Measurements from ENCODE around the gene CFL2.
"Not testable (repeated sequence)": the region's sequence is repeated elsewhere in the genome, so short reads cannot be mapped to it uniquely, and the experiment has no call there.

Gene CFL2

GRCh38 chr14:34710006-34710405 is 4.4 kb downstream of the CFL2 start:
- Histone ChIP-seq H4K8ac (ENCODE audit: low read depth, low read length) (no peak overlapping the region), H2AK5ac (ENCODE audit: low read length) (no peak overlapping the region), H3K56ac (ENCODE audit: low read length) (no peak overlapping the region), H3K4me2 (ENCODE audit: low read length) (no peak overlapping the region), H3K79me2 (ENCODE audit: control insufficient read depth, insufficient read depth, low read length) (peaks cover 2% of the 10 kb centered on the region), H4K5ac (ENCODE audit: low read length) (no peak overlapping the region), H3K4me1 (ENCODE audit: control insufficient read depth, low read depth, low read length) (no peaks in the 10 kb centered on the region), H3K36me3 (ENCODE audit: control insufficient read depth, insufficient read depth, low read length) (no peaks in the 10 kb centered on the region), H3K27me3 (ENCODE audit: insufficient read depth, low read length, poor library complexity) (no peaks in the 10 kb centered on the region), H3K4ac (ENCODE audit: low read depth, low read length) (no peak overlapping the region), H3K4me3 (ENCODE audit: low read length) (no peak overlapping the region), H3K23ac (ENCODE audit: low read length) (no peak overlapping the region), H3K79me1 (ENCODE audit: low read length) (peaks cover 5% of the 10 kb centered on the region), H2BK5ac (ENCODE audit: low read length) (no peak overlapping the region), H3K9ac (ENCODE audit: low read length) (no peak overlapping the region), H3K18ac (ENCODE audit: low read length) (no peak overlapping the region), H3K27ac (ENCODE audit: low read depth, low read length) (no peak overlapping the region), H2BK120ac (ENCODE audit: low read depth, low read length) (no peak overlapping the region), H2BK15ac (replicated peaks; ENCODE audit: low read depth) (no peak overlapping the region)
- no peak for DNase-seq
- no CpG with 5 or more reads among the region's 1 CpG for WGBS (ENCODE audit: extremely low coverage, insufficient coverage, low lambda C conversion rate)

DNA sequence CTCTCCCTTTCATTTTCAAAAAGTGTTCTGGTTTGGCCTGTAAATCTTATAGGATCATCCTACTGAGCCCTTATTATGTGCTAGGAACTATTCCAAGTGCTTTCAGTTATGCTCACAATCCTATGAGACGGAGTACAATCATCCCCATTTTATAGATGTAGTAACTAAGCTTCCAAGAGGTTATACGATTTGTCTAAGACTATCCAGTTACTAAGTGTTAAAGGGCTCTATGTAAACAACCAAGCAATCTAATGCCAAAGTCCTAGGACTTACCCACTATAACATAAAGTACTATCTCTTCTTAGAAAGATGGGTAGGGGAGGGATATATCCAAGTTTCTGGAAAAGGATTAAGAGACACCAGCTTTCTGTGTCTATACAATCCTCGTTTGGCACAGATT is 6.7 kb downstream of the CFL2 start:
- no peaks in the 10 kb centered on the region for H3K27me3 ChIP-seq (ENCODE audit: insufficient read depth, low read length, poor library complexity)
- H2BK15ac ChIP-seq (replicated peaks; ENCODE audit: low read depth): no peak overlapping the region
- no peak overlapping the region for H3K23ac ChIP-seq (ENCODE audit: low read length)
- no peak overlapping the region for H2BK120ac ChIP-seq (ENCODE audit: low read depth, low read length)
- no peak overlapping the region for H3K56ac ChIP-seq (ENCODE audit: low read length)
- no peak overlapping the region for H3K9ac ChIP-seq (ENCODE audit: low read length)
- no peak overlapping the region for H2AK5ac ChIP-seq (ENCODE audit: low read length)
- no peak overlapping the region for H3K27ac ChIP-seq (ENCODE audit: low read depth, low read length)
- H3K4me1 ChIP-seq (ENCODE audit: control insufficient read depth, low read depth, low read length): no peaks in the 10 kb centered on the region
- peaks cover 5% of the 10 kb centered on the region for H3K79me1 ChIP-seq (ENCODE audit: low read length)
- DNase-seq: no peak
- H3K4me3 ChIP-seq (ENCODE audit: low read length): no peak overlapping the region
- H3K18ac ChIP-seq (ENCODE audit: low read length): no peak overlapping the region
- WGBS (ENCODE audit: extremely low coverage, insufficient coverage, low lambda C conversion rate): no CpG with 5 or more reads among the region's 3 CpGs
- no peak overlapping the region for H4K5ac ChIP-seq (ENCODE audit: low read length)
- H3K4ac ChIP-seq (ENCODE audit: low read depth, low read length): no peak overlapping the region
- no peaks in the 10 kb centered on the region for H3K36me3 ChIP-seq (ENCODE audit: control insufficient read depth, insufficient read depth, low read length)
- H4K8ac ChIP-seq (ENCODE audit: low read depth, low read length): no peak overlapping the region
- H2BK5ac ChIP-seq (ENCODE audit: low read length): no peak overlapping the region
- no peak overlapping the region for H3K4me2 ChIP-seq (ENCODE audit: low read length)
- no peaks in the 10 kb centered on the region for H3K79me2 ChIP-seq (ENCODE audit: control insufficient read depth, insufficient read depth, low read length)

- Histone ChIP-seq H3K27ac (ENCODE audit: low read depth, low read length) (no peak overlapping the region), H3K27me3 (ENCODE audit: insufficient read depth, low read length, poor library complexity) (no peaks in the 10 kb centered on the region), H2AK5ac (ENCODE audit: low read length) (no peak overlapping the region), H3K36me3 (ENCODE audit: control insufficient read depth, insufficient read depth, low read length) (no peaks in the 10 kb centered on the region), H2BK120ac (ENCODE audit: low read depth, low read length) (no peak overlapping the region), H4K8ac (ENCODE audit: low read depth, low read length) (no peak overlapping the region), H3K18ac (ENCODE audit: low read length) (no peak overlapping the region), H3K23ac (ENCODE audit: low read length) (no peak overlapping the region), H3K79me2 (ENCODE audit: control insufficient read depth, insufficient read depth, low read length) (no peaks in the 10 kb centered on the region), H3K9ac (ENCODE audit: low read length) (no peak overlapping the region), H2BK5ac (ENCODE audit: low read length) (no peak overlapping the region), H3K4ac (ENCODE audit: low read depth, low read length) (no peak overlapping the region), H3K4me2 (ENCODE audit: low read length) (no peak overlapping the region), H2BK15ac (replicated peaks; ENCODE audit: low read depth) (no peak overlapping the region), H3K79me1 (ENCODE audit: low read length) (no peaks in the 10 kb centered on the region), H3K4me1 (ENCODE audit: control insufficient read depth, low read depth, low read length) (no peaks in the 10 kb centered on the region), H4K5ac (ENCODE audit: low read length) (no peak overlapping the region), H3K56ac (ENCODE audit: low read length) (no peak overlapping the region), H3K4me3 (ENCODE audit: low read length) (no peak overlapping the region)
- DNase-seq: no peak
- WGBS (ENCODE audit: extremely low coverage, insufficient coverage, low lambda C conversion rate): no CpG with 5 or more reads among the region's 3 CpGs
These were observed 12.6 kb downstream of the CFL2 start for GRCh38 chr14:34701808-34702207.

- Histone ChIP-seq H3K56ac (ENCODE audit: low read length) (no peak overlapping the region), H2BK120ac (ENCODE audit: low read depth, low read length) (no peak overlapping the region), H3K36me3 (ENCODE audit: control insufficient read depth, insufficient read depth, low read length) (no peaks in the 10 kb centered on the region), H3K27ac (ENCODE audit: low read depth, low read length) (no peak overlapping the region), H3K79me1 (ENCODE audit: low read length) (no peaks in the 10 kb centered on the region), H3K9ac (ENCODE audit: low read length) (no peak overlapping the region), H3K18ac (ENCODE audit: low read length) (no peak overlapping the region), H3K4me1 (ENCODE audit: control insufficient read depth, low read depth, low read length) (no peaks in the 10 kb centered on the region), H2AK5ac (ENCODE audit: low read length) (no peak overlapping the region), H3K27me3 (ENCODE audit: insufficient read depth, low read length, poor library complexity) (no peaks in the 10 kb centered on the region), H2BK5ac (ENCODE audit: low read length) (no peak overlapping the region), H2BK15ac (replicated peaks; ENCODE audit: low read depth) (no peak overlapping the region), H4K8ac (ENCODE audit: low read depth, low read length) (no peak overlapping the region), H3K23ac (ENCODE audit: low read length) (no peak overlapping the region), H4K5ac (ENCODE audit: low read length) (no peak overlapping the region), H3K4me2 (ENCODE audit: low read length) (no peak overlapping the region), H3K4me3 (ENCODE audit: low read length) (no peak overlapping the region), H3K79me2 (ENCODE audit: control insufficient read depth, insufficient read depth, low read length) (no peaks in the 10 kb centered on the region), H3K4ac (ENCODE audit: low read depth, low read length) (no peak overlapping the region)
- WGBS (ENCODE audit: extremely low coverage, insufficient coverage, low lambda C conversion rate): no CpG with 5 or more reads among the region's 1 CpG
- no peak for DNase-seq
These were observed 13.7 kb downstream of the CFL2 start for GRCh38 chr14:34700622-34701130.

GRCh38 chr14:34699873-34700621 is 14.3 kb downstream of the CFL2 start:
- DNase-seq: no peak
- WGBS (ENCODE audit: extremely low coverage, insufficient coverage, low lambda C conversion rate): no CpG with 5 or more reads among the region's 4 CpGs
- H3K27ac ChIP-seq (ENCODE audit: low read depth, low read length): no peak overlapping the region
- H3K79me2 ChIP-seq (ENCODE audit: control insufficient read depth, insufficient read depth, low read length): no peaks in the 10 kb centered on the region
- no peak overlapping the region for H3K4me3 ChIP-seq (ENCODE audit: low read length)
- no peak overlapping the region for H3K23ac ChIP-seq (ENCODE audit: low read length)
- no peaks in the 10 kb centered on the region for H3K79me1 ChIP-seq (ENCODE audit: low read length)
- no peak overlapping the region for H4K5ac ChIP-seq (ENCODE audit: low read length)
- no peak overlapping the region for H3K18ac ChIP-seq (ENCODE audit: low read length)
- H3K27me3 ChIP-seq (ENCODE audit: insufficient read depth, low read length, poor library complexity): no peaks in the 10 kb centered on the region
- no peak overlapping the region for H2BK15ac ChIP-seq (replicated peaks; ENCODE audit: low read depth)
- no peak overlapping the region for H3K4ac ChIP-seq (ENCODE audit: low read depth, low read length)
- no peak overlapping the region for H4K8ac ChIP-seq (ENCODE audit: low read depth, low read length)
- H3K4me2 ChIP-seq (ENCODE audit: low read length): no peak overlapping the region
- H3K36me3 ChIP-seq (ENCODE audit: control insufficient read depth, insufficient read depth, low read length): no peaks in the 10 kb centered on the region
- H2BK5ac ChIP-seq (ENCODE audit: low read length): no peak overlapping the region
- no peak overlapping the region for H3K9ac ChIP-seq (ENCODE audit: low read length)
- no peak overlapping the region for H2BK120ac ChIP-seq (ENCODE audit: low read depth, low read length)
- no peak overlapping the region for H2AK5ac ChIP-seq (ENCODE audit: low read length)
- H3K56ac ChIP-seq (ENCODE audit: low read length): no peak overlapping the region
- no peaks in the 10 kb centered on the region for H3K4me1 ChIP-seq (ENCODE audit: control insufficient read depth, low read depth, low read length)

GRCh38 chr14:34694216-34694615 is 20.2 kb downstream of the CFL2 start:
- not testable (repeated sequence) for H3K4me3 ChIP-seq (ENCODE audit: low read length); H3K9ac ChIP-seq (ENCODE audit: low read length); H2AK5ac ChIP-seq (ENCODE audit: low read length); H3K23ac ChIP-seq (ENCODE audit: low read length); H3K56ac ChIP-seq (ENCODE audit: low read length); H3K4ac ChIP-seq (ENCODE audit: low read depth, low read length); H2BK15ac ChIP-seq (replicated peaks; ENCODE audit: low read depth); H2BK5ac ChIP-seq (ENCODE audit: low read length); H4K5ac ChIP-seq (ENCODE audit: low read length); H2BK120ac ChIP-seq (ENCODE audit: low read depth, low read length); H3K4me2 ChIP-seq (ENCODE audit: low read length); H3K79me2 ChIP-seq (ENCODE audit: control insufficient read depth, insufficient read depth, low read length); H4K8ac ChIP-seq (ENCODE audit: low read depth, low read length); H3K27me3 ChIP-seq (ENCODE audit: insufficient read depth, low read length, poor library complexity); H3K4me1 ChIP-seq (ENCODE audit: control insufficient read depth, low read depth, low read length); H3K36me3 ChIP-seq (ENCODE audit: control insufficient read depth, insufficient read depth, low read length); H3K18ac ChIP-seq (ENCODE audit: low read length); DNase-seq; H3K27ac ChIP-seq (ENCODE audit: low read depth, low read length); H3K79me1 ChIP-seq (ENCODE audit: low read length)
- no CpG with 5 or more reads among the region's 16 CpGs for WGBS (ENCODE audit: extremely low coverage, insufficient coverage, low lambda C conversion rate)
